Bronchial epithelial cell (primary cell): ENCODE data around the gene VAV2. TPM values are rescaled to one million over a fixed set of nuclear protein-coding genes. Genes with fewer than 3 reads are reported as not detected.
A peak's percentile ranks its signal among the peaks of the same experiment; 100 is the strongest.

Experiments
- DNase-seq: peaks from one replicate; pipeline ENCODE4 v3.0.0-alpha.2; 2010; ENCODE audit warnings: low read depth
- FAIRE-seq: peaks from 2 replicates; lab custom pipeline; 2011; peaks lifted over from hg19 to GRCh38; lab: Jason Lieb, UNC
- H3K27me3 ChIP-seq: 2 replicates; pipeline ENCODE4 v1.5.1; 2011; ENCODE audit warnings: low read length; ENCODE audit not compliant: control insufficient read depth, insufficient read depth
- H3K36me3 ChIP-seq: 2 replicates; pipeline ENCODE4 v1.5.1; 2011; ENCODE audit warnings: low read length; ENCODE audit not compliant: control insufficient read depth, insufficient read depth
- H3K4me3 ChIP-seq: 2 replicates; pipeline ENCODE4 v1.5.1; 2011; ENCODE audit warnings: mild to moderate bottlenecking, low read depth, low read length, control low read depth
- CTCF ChIP-seq: IDR thresholded peaks from 2 replicates; pipeline ENCODE4 v1.5.1; 2011; ENCODE audit warnings: mild to moderate bottlenecking, moderate library complexity, low read length, control low read depth, inconsistent platforms; ENCODE audit not compliant: insufficient read depth, severe bottlenecking
- total RNA-seq: library from RNA; depleted of rRNA; stranded (reverse); fragments of >200 nt; gene quantifications from 2 replicates; pipeline ENCODE4 v1.2.1, GENCODE V29; 2014

The VAV2 gene
- total RNA-seq, 1 donor from 2014 or later: 46.6 TPM

GRCh38 chr9:133854048-133854447, 138.1 kb downstream of the VAV2 start:
- Histone ChIP-seq H3K36me3 (peaks cover 9% of the 10 kb centered on the region), H3K4me3 (no peak overlapping the region), H3K27me3 (no peaks in the 10 kb centered on the region)
- no peak for TF ChIP-seq CTCF
- FAIRE-seq (peak; percentile 97), DNase-seq (no peak)

GRCh38 chr9:133853331-133853730, 138.8 kb downstream of the VAV2 start:
- Histone ChIP-seq H3K36me3 (peaks cover 9% of the 10 kb centered on the region), H3K27me3 (no peaks in the 10 kb centered on the region), H3K4me3 (no peak overlapping the region)
- FAIRE-seq (no peak), DNase-seq (no peak)
- TF ChIP-seq CTCF: no peak

GRCh38 chr9:133852431-133852830, 139.7 kb downstream of the VAV2 start:
- FAIRE-seq: no peak
- Histone ChIP-seq H3K4me3 (no peak overlapping the region), H3K27me3 (no peaks in the 10 kb centered on the region), H3K36me3 (peaks cover 7% of the 10 kb centered on the region)
- no peak for TF ChIP-seq CTCF
- no peak for DNase-seq

GRCh38 chr9:133851693-133852092, 140.4 kb downstream of the VAV2 start:
- FAIRE-seq (no peak), DNase-seq (no peak)
- no peak for TF ChIP-seq CTCF
- Histone ChIP-seq H3K27me3 (no peaks in the 10 kb centered on the region), H3K36me3 (peaks cover 7% of the 10 kb centered on the region), H3K4me3 (no peak overlapping the region)

GRCh38 chr9:133850937-133851336, 141.2 kb downstream of the VAV2 start:
- DNase-seq: no peak
- TF ChIP-seq CTCF: no peak
- FAIRE-seq: no peak
- Histone ChIP-seq H3K4me3 (no peak overlapping the region), H3K36me3 (peaks cover 7% of the 10 kb centered on the region), H3K27me3 (no peaks in the 10 kb centered on the region)

- Histone ChIP-seq H3K36me3 (peaks cover 7% of the 10 kb centered on the region), H3K27me3 (no peaks in the 10 kb centered on the region), H3K4me3 (no peak overlapping the region)
- no peak for FAIRE-seq
- no peak for TF ChIP-seq CTCF
- no peak for DNase-seq
Observed at GRCh38 chr9:133850161-133850560, 142.0 kb downstream of the VAV2 start.
